HL-60 (cell line): ENCODE data around the gene ARPC1A.
"Not testable (repeated sequence)": the region's sequence is repeated elsewhere in the genome, so short reads cannot be mapped to it uniquely, and the experiment has no call there.

ENCODE experiments used
- DNase-seq, 2 experiments: peaks; one replicate each; pipeline ENCODE4 v3.0.0-alpha.2; 2010 to 2020; ENCODE audit warnings: low read depth in 1 of 2, low spot score in 1 of 2
- H3K27ac ChIP-seq: fragments of 250-450 bp; sonication (Bioruptor Pico); replicated peaks from 2 replicates; pipeline ENCODE4 v1.5.1; 2020; ENCODE audit warnings: mild to moderate bottlenecking, moderate library complexity
- H3K27me3 ChIP-seq: fragments of 250-450 bp; sonication (Bioruptor Pico); 2 replicates; pipeline ENCODE4 v1.5.1; 2021; ENCODE audit warnings: mild to moderate bottlenecking, moderate library complexity; ENCODE audit not compliant: insufficient read depth, poor library complexity, severe bottlenecking
- H3K4me3 ChIP-seq: replicated peaks from 2 replicates; pipeline ENCODE4 v1.5.1; 2011; ENCODE audit warnings: mild to moderate bottlenecking, control low read depth, low read length; ENCODE audit not compliant: insufficient read depth
- GABPA ChIP-seq: IDR thresholded peaks from 2 replicates; pipeline ENCODE4 v1.6.1; 2012; ENCODE audit warnings: low read depth
- POLR2AphosphoS5 ChIP-seq: IDR thresholded peaks from 2 replicates; pipeline ENCODE4 v1.6.1; 2012; ENCODE audit warnings: low read depth
- SPI1 ChIP-seq: IDR thresholded peaks from 2 replicates; pipeline ENCODE4 v1.6.1; 2012; ENCODE audit warnings: low read depth, mild to moderate bottlenecking, borderline replicate concordance
- TF ChIP-seq, protein P1 (sequence below): IDR thresholded peaks from one replicate; pipeline ENCODE4 v1.5.1; 2011; ENCODE audit warnings: low read length, control low read depth, inconsistent platforms; ENCODE audit not compliant: insufficient read depth
- TF ChIP-seq, protein P2 (sequence below): IDR thresholded peaks from 2 replicates; pipeline ENCODE4 v1.6.1; 2012; ENCODE audit warnings: low read depth; ENCODE audit not compliant: insufficient replicate concordance

Gene ARPC1A

DNA sequence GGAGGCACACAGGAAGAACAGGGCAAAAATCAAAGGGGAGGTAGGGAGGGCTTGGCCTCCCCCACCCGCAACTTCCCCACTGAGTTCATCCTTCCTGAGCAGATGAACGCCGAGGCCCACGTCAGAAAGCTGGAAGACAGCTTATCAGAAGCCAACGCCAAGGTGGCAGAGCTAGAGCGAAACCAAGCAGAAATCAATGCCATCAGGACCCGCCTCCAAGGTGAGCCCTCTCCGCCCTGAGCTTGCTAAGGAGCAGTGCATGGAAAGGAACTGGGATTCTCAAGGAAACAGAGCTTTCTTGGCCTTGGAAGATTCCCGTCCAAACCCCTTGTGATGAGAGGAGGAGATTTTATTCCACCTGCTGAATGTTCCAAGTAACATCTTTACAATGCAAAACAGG, 36.5 kb upstream of the ARPC1A start:
- Histone ChIP-seq H3K27ac (no peak overlapping the region), H3K27me3 (no peaks in the 10 kb centered on the region), H3K4me3 (no peak overlapping the region)
- no peak for DNase-seq
- TF ChIP-seq POLR2AphosphoS5 (no peak), SPI1 (no peak), GABPA (no peak)
- TF ChIP-seq, protein P1, sequence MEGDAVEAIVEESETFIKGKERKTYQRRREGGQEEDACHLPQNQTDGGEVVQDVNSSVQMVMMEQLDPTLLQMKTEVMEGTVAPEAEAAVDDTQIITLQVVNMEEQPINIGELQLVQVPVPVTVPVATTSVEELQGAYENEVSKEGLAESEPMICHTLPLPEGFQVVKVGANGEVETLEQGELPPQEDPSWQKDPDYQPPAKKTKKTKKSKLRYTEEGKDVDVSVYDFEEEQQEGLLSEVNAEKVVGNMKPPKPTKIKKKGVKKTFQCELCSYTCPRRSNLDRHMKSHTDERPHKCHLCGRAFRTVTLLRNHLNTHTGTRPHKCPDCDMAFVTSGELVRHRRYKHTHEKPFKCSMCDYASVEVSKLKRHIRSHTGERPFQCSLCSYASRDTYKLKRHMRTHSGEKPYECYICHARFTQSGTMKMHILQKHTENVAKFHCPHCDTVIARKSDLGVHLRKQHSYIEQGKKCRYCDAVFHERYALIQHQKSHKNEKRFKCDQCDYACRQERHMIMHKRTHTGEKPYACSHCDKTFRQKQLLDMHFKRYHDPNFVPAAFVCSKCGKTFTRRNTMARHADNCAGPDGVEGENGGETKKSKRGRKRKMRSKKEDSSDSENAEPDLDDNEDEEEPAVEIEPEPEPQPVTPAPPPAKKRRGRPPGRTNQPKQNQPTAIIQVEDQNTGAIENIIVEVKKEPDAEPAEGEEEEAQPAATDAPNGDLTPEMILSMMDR, result no peak
- TF ChIP-seq, protein P2, sequence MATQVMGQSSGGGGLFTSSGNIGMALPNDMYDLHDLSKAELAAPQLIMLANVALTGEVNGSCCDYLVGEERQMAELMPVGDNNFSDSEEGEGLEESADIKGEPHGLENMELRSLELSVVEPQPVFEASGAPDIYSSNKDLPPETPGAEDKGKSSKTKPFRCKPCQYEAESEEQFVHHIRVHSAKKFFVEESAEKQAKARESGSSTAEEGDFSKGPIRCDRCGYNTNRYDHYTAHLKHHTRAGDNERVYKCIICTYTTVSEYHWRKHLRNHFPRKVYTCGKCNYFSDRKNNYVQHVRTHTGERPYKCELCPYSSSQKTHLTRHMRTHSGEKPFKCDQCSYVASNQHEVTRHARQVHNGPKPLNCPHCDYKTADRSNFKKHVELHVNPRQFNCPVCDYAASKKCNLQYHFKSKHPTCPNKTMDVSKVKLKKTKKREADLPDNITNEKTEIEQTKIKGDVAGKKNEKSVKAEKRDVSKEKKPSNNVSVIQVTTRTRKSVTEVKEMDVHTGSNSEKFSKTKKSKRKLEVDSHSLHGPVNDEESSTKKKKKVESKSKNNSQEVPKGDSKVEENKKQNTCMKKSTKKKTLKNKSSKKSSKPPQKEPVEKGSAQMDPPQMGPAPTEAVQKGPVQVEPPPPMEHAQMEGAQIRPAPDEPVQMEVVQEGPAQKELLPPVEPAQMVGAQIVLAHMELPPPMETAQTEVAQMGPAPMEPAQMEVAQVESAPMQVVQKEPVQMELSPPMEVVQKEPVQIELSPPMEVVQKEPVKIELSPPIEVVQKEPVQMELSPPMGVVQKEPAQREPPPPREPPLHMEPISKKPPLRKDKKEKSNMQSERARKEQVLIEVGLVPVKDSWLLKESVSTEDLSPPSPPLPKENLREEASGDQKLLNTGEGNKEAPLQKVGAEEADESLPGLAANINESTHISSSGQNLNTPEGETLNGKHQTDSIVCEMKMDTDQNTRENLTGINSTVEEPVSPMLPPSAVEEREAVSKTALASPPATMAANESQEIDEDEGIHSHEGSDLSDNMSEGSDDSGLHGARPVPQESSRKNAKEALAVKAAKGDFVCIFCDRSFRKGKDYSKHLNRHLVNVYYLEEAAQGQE, result no peak

DNA sequence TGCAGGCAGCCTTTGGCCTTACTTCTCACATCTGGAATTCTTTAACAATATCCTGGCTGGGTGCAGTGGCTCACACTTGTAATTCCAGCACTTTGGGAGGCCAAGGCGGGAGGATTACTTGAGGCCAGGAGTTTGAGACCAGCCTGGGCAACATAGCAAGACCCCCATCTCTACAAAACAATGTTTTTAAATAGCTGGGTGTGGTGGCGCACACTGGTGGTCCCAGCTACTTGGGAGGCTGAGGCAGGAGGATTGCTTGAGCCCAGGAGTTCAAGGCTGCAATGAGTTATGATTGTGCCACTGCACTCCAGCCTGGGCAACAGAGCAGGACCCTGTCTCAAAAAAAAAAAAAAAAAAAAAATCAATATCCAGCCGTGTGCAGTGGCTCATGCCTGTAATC, 35.5 kb upstream of the ARPC1A start:
- DNase-seq, H3K27ac ChIP-seq, H3K4me3 ChIP-seq, H3K27me3 ChIP-seq: not testable (repeated sequence)

DNA sequence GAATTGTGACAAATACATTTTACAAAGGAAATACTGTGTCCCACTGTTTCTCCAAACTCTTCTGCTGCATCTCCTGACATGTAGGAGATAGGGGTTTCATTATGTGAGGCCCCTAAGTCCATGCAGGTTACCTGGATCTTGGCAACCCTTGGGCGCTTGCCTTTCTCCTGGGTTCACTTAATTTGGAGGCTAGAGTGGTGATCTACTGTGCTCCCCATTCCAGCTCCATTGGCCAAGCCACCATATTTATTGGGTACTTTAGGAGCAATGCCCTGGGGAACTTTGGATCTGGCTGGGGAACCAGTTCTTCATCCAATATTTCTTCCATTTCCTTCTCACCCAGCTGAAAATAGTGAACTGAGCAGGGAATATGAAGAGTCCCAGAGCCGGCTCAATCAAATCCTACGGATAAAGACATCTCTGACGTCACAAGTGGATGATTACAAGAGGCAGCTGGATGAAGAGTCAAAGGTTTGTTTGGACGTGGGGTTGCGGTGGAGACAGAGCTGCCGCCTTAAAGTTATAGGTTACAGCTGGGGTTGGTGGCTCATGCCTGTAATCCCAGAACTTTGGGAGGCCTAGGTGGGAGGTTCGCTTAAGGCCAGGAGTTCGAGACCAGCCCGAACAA, 34.6 kb upstream of the ARPC1A start:
- no peak overlapping the region for H3K27ac ChIP-seq
- H3K27me3 ChIP-seq, result no peaks in the 10 kb centered on the region
- no peak overlapping the region for H3K4me3 ChIP-seq
- TF ChIP-seq GABPA, result no peak
- TF ChIP-seq, protein P1, result no peak
- TF ChIP-seq POLR2AphosphoS5, result no peak
- TF ChIP-seq, protein P2, result no peak
- TF ChIP-seq SPI1, result no peak
- no peak for DNase-seq

DNA sequence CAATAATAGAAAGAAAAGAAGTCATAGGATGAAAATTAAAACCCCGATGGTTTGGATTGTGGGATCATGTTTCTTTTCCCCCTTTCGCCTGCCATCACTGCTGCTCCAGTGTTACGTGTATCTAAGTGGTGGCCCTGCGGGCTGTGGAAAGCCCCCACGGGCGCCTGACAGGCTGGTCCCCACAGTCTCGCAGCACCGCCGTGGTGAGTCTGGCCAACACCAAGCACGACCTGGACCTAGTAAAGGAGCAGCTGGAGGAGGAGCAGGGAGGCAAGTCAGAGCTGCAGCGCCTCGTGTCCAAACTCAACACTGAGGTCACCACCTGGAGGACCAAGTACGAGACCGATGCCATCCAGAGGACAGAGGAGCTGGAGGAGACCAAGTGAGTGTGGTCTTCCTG, 33.6 kb upstream of the ARPC1A start:
- DNase-seq, result no peak
- no peaks in the 10 kb centered on the region for H3K27me3 ChIP-seq
- H3K4me3 ChIP-seq, result no peak overlapping the region
- TF ChIP-seq GABPA (no peak), SPI1 (no peak), POLR2AphosphoS5 (no peak)
- TF ChIP-seq, protein P2, result no peak
- TF ChIP-seq, protein P1, result no peak
- no peak overlapping the region for H3K27ac ChIP-seq
